GM23338 (cell line): ENCODE data around the gene GRPR. TPM values are rescaled to one million over a fixed set of nuclear protein-coding genes. Genes with fewer than 3 reads are reported as not detected.

Experiments used
- CREB1 ChIP-seq: fragments of 250-450 bp; sonication (Bioruptor Pico); IDR thresholded peaks from 2 replicates; pipeline ENCODE4 v1.5.0; 2020; ENCODE audit warnings: low read depth, mild to moderate bottlenecking, moderate library complexity
- EZH2 ChIP-seq: fragments of 200-600 bp; sonication (generic); IDR thresholded peaks from one replicate; pipeline ENCODE4 v1.8.0; 2017; ENCODE audit warnings: antibody characterized with exemption, mild to moderate bottlenecking, low read depth; ENCODE audit not compliant: unreplicated experiment
- EZH2phosphoT487 ChIP-seq: fragments of 200-600 bp; sonication (generic); IDR thresholded peaks from one replicate; pipeline ENCODE4 v1.8.1; 2018; ENCODE audit warnings: antibody characterized with exemption; ENCODE audit not compliant: unreplicated experiment
- JUNB ChIP-seq: IDR thresholded peaks from one replicate; pipeline ENCODE4 v1.6.1; 2016; ENCODE audit warnings: antibody characterized with exemption; ENCODE audit not compliant: unreplicated experiment
- NANOG ChIP-seq: IDR thresholded peaks from 2 replicates; pipeline ENCODE4 v1.6.1; 2016; ENCODE audit warnings: antibody characterized with exemption, borderline replicate concordance
- ZNF114 ChIP-seq: fragments of 250-450 bp; sonication (Bioruptor Pico); IDR thresholded peaks from 2 replicates; pipeline ENCODE4 v1.5.0; 2020; ENCODE audit warnings: mild to moderate bottlenecking, moderate library complexity
- ZNF331 ChIP-seq: fragments of 250-450 bp; sonication (Bioruptor Pico); IDR thresholded peaks from 2 replicates; pipeline ENCODE4 v1.5.0; 2020; ENCODE audit warnings: low read depth, mild to moderate bottlenecking, moderate library complexity
- polyA plus RNA-seq: library from polyadenylated mRNA; unstranded; fragments of >200 nt; fragmentation: Nextera tagmentation; extraction: Ambion mirVana; gene quantifications from 2 replicates; pipeline ENCODE4 v1.2.1, GENCODE V29; 2016
- total RNA-seq: library from RNA; depleted of rRNA; stranded (reverse); fragments of >200 nt; shearing (Covaris generic); gene quantifications from 2 replicates; pipeline ENCODE4 v1.2.3, GENCODE V29; 2014
- TF ChIP-seq, protein P1 (sequence below): fragments of 250-450 bp; sonication (Bioruptor Pico); IDR thresholded peaks from 2 replicates; pipeline ENCODE4 v1.5.0; 2020; ENCODE audit warnings: mild to moderate bottlenecking, moderate library complexity
- TF ChIP-seq, protein P2 (sequence below), 2 experiments: fragments of 200-600 bp in 1 of 2; sonication (generic) in 1 of 2; conservative IDR thresholded peaks; 2 replicates each; pipeline versions ENCODE4 v1.5.1 to v1.6.1; 2016 to 2017; ENCODE audit warnings: antibody characterized with exemption in 2 of 2, low read depth in 2 of 2, mild to moderate bottlenecking in 2 of 2, moderate library complexity in 1 of 2

The GRPR gene
- total and polyA plus RNA-seq, 2 experiments from 2014 or later = 13.4 to 14.3 TPM

DNA sequence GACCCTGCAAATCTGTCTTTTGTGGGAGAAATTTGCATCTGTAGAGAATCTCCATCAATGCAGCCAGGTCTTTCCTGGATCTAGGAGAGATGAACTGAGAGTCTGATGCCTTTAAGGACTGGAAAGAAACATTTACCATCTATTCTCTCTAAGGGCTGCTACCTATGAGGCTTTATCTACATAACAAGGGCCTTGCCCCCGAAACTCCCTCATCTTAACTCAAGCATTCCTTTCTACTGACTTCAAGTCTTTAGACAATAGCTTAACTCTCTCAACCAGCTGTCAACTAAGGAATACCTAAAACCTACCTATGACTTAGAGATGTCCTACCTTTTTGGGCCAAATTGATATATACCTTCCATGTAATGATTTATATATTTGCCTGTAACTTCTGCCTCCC is 76.0 kb downstream of the GRPR start (continued):
- TF ChIP-seq, protein P1, sequence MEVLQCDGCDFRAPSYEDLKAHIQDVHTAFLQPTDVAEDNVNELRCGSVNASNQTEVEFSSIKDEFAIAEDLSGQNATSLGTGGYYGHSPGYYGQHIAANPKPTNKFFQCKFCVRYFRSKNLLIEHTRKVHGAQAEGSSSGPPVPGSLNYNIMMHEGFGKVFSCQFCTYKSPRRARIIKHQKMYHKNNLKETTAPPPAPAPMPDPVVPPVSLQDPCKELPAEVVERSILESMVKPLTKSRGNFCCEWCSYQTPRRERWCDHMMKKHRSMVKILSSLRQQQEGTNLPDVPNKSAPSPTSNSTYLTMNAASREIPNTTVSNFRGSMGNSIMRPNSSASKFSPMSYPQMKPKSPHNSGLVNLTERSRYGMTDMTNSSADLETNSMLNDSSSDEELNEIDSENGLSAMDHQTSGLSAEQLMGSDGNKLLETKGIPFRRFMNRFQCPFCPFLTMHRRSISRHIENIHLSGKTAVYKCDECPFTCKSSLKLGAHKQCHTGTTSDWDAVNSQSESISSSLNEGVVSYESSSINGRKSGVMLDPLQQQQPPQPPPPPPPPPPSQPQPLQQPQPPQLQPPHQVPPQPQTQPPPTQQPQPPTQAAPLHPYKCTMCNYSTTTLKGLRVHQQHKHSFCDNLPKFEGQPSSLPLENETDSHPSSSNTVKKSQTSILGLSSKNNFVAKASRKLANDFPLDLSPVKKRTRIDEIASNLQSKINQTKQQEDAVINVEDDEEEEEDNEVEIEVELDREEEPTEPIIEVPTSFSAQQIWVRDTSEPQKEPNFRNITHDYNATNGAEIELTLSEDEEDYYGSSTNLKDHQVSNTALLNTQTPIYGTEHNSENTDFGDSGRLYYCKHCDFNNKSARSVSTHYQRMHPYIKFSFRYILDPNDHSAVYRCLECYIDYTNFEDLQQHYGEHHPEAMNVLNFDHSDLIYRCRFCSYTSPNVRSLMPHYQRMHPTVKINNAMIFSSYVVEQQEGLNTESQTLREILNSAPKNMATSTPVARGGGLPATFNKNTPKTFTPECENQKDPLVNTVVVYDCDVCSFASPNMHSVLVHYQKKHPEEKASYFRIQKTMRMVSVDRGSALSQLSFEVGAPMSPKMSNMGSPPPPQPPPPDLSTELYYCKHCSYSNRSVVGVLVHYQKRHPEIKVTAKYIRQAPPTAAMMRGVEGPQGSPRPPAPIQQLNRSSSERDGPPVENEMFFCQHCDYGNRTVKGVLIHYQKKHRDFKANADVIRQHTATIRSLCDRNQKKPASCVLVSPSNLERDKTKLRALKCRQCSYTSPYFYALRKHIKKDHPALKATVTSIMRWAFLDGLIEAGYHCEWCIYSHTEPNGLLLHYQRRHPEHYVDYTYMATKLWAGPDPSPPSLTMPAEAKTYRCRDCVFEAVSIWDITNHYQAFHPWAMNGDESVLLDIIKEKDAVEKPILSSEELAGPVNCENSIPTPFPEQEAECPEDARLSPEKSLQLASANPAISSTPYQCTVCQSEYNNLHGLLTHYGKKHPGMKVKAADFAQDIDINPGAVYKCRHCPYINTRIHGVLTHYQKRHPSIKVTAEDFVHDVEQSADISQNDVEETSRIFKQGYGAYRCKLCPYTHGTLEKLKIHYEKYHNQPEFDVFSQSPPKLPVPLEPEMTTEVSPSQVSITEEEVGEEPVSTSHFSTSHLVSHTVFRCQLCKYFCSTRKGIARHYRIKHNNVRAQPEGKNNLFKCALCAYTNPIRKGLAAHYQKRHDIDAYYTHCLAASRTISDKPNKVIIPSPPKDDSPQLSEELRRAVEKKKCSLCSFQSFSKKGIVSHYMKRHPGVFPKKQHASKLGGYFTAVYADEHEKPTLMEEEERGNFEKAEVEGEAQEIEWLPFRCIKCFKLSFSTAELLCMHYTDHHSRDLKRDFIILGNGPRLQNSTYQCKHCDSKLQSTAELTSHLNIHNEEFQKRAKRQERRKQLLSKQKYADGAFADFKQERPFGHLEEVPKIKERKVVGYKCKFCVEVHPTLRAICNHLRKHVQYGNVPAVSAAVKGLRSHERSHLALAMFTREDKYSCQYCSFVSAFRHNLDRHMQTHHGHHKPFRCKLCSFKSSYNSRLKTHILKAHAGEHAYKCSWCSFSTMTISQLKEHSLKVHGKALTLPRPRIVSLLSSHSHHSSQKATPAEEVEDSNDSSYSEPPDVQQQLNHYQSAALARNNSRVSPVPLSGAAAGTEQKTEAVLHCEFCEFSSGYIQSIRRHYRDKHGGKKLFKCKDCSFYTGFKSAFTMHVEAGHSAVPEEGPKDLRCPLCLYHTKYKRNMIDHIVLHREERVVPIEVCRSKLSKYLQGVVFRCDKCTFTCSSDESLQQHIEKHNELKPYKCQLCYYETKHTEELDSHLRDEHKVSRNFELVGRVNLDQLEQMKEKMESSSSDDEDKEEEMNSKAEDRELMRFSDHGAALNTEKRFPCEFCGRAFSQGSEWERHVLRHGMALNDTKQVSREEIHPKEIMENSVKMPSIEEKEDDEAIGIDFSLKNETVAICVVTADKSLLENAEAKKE (CRISPR knock-in tag) = no peak
- no peak for TF ChIP-seq JUNB
- no peak for TF ChIP-seq ZNF331 (CRISPR knock-in tag)
- TF ChIP-seq, protein P2, sequence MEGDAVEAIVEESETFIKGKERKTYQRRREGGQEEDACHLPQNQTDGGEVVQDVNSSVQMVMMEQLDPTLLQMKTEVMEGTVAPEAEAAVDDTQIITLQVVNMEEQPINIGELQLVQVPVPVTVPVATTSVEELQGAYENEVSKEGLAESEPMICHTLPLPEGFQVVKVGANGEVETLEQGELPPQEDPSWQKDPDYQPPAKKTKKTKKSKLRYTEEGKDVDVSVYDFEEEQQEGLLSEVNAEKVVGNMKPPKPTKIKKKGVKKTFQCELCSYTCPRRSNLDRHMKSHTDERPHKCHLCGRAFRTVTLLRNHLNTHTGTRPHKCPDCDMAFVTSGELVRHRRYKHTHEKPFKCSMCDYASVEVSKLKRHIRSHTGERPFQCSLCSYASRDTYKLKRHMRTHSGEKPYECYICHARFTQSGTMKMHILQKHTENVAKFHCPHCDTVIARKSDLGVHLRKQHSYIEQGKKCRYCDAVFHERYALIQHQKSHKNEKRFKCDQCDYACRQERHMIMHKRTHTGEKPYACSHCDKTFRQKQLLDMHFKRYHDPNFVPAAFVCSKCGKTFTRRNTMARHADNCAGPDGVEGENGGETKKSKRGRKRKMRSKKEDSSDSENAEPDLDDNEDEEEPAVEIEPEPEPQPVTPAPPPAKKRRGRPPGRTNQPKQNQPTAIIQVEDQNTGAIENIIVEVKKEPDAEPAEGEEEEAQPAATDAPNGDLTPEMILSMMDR (conservative IDR thresholded peaks at IDR 0.05; ENCODE audit: low read depth in 2 of 2) = no peak
- TF ChIP-seq ZNF114 (CRISPR knock-in tag) = no peak
- TF ChIP-seq CREB1 (CRISPR knock-in tag) = no peak
- TF ChIP-seq NANOG = no peak
- no peak for TF ChIP-seq EZH2phosphoT487
- TF ChIP-seq EZH2 = no peak
